ENCODE results near the gene ACACA.
"Not testable (repeated sequence)": the region's sequence is repeated elsewhere in the genome, so short reads cannot be mapped to it uniquely, and the experiment has no call there.

Gene ACACA

DNA sequence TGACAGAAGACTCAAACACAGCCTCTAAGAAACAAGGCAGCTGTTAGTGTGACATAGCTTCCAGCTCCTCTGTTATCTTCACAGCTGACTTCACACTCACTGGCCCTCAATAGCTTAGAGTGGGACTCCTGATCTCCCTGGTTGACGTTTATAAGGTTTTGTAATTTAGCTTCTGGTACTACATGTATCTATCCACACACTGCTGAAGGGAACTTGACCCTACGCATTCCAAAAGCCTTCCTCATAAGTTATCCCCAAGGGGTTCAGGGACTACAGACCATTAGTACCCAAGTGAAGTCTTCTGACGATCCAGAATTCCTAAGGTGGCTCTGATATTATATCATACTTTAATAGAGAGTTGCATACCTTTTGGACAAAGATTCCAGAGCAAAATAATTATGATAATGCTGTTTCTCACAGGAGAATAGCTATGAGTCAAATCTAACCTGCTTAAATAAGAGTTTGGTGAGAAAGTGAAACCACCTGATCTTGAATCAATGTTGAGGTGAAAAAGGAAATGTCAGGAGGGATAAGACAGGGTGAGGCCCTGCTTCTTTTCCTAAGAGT lies 14.5 kb downstream of the ACACA start:
- DNase-seq: no peak

DNA sequence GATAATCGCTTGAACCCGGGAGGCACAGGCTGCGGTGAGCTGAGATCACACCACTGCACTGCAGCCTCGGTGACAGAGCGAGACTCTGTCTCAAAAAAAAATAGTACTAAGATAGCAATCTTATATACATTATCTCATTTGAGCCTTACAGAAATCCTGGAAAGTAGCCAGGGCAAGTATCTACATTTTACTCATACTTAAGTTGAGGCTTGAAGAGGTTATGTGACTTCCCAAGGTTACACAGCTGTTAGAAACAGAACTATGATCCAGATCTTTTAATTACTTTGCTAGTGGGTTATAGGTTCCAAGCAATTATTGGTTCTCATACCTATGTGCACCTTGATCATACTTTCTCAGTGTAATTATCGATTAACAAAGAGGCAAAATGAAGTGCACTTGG lies 15.5 kb downstream of the ACACA start:
- DNase-seq: no peak

DNA sequence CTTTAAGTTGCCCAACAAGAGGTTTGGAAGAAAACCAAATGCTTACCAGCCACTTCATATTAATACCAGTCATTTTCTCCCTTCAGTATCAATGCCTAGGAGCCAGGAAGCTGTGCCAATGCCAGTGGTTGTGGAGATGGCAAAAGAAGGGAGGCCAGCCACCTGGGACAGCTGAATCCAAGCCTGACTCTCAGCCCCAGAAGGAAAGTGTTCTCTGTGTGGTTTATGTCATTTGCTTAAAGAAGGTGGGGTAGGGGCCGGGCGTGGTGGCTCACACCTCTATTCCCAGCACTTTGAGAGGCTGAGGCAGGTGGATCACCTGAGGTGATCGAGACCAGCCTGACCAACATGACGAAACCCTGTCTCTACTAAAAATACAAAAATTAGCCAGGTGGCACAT lies 17.5 kb downstream of the ACACA start:
- DNase-seq: no peak

DNA sequence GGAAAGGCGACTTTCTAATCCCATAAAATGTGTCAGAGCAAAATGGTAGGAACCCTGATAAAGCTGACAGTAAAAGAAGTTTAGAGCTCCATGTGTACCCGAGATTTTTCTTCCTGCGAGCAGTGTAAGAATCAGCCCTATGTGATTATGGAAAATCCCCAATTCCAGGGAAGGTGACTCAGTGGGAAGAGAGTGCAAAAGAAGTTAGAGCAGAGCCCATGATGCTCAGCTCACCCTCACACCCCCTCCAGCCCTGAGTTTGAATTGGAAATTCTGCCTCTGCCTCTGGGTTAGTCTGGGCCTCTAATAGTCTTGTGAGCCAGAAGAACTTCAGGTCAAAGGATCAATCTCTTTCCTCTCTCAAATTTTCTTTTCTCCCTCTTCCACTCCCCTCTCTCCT lies 18.4 kb downstream of the ACACA start:
- no peak for DNase-seq

DNA sequence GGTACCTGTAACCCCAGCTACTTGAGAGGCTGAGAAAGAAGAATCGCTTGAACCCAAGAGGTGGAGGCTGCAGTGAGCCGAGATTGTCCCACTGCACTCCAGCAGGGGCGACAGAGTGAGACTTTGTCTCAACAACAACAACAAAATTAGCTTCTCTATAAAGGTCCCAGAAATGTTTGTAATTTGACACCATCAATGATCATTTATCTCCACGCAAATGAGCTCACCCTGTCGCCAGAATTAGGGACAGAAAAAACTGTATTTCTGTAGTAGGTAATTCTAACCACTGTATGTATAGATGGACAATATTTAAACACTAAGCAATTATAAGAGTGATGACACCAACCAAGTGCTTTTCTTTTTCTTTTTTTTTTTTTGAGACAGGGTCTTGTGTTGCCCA lies 20.2 kb downstream of the ACACA start:
- no peak for DNase-seq

DNA sequence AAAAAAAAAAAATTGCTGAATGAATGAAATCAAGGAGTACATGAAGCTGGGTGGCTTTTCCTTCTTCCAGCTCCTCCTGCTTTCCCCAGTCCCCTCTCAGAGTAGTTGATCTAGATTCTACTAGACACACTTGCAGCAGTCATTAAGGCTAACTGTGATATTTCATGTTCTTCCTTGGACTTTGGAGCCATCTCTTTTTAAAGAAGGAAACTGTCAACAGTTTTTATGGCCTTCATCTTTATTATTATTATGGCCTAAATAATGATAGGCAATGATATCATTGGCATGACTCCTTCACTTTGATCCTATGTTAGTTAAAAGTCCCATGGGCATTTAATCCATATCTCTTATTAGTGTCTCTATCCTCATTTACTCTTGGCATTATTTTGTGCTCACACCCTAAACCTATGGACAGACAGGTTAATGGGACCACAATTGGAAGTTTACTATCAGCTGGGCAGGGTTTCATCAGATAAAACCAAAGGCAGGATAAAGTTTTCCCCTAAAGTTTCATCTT lies 21.1 kb downstream of the ACACA start:
- DNase-seq: no peak

DNA sequence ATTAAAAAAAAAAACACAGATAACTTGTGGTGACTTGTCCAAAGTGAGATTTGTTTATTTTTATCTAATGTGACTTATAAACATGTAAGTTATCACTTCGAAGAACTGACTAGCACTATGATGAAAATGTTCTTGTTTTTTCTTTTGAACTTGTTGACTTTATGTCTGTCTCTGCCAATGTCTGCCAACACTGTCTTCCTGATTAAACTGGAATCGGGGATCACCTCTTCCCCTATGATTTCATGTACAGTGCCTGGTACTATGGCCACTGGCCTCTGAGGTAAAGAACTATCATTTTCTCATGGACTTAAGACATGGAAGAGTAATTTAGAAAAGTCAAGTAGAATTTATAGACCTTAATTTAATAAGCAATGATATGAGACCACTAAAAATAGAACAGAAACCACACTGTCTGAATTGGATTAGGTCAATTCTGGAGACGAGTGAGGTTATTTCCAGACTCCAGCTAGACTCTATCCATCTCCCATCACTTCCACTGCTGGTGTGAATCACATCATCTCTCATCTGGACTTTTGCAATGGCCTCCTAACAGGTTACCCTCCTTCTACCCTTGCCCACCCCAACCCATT lies 22.0 kb downstream of the ACACA start:
- DNase-seq: no peak

DNA sequence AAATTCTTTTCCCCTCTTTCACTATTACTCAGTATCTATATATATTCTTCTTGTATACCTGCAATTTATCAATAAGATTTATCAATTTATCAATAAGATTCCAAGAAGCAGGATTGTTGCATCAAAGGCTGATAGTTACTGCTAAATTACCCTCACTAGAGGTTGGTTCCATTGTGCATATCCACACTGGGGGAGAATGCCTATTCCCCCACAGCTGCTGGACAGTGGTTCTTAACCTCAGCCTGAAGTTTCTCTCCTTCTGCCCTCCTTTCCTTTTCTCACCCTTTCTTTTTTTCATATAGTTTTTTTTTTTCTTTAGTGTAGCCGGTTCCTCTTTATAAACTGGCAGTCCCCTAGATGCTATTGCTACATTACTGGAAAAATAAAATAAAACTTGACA lies 24.6 kb downstream of the ACACA start:
- no peak for DNase-seq

DNA sequence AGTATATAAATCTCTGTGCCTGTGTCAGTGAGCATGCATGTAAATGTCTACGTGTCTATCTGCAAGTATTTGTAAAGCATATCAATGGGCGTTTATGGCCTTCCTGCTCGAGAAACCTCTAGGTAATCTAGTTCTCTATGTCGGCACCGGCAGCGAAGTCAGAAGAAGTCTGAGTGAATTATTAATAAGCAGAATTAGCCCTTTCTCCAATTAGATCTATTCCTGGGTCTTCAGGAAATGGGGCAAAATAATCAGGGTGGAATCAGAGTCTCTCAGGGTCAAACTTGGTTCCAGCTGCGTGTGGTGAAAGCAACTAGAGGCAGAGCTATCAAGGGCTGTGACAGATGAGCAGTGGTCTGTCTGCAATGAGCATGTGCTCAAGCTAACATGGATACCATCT lies 30.9 kb downstream of the ACACA start, which contains the start of gene C17orf78:
C17orf78 (plus strand) TSS at position 280 of the 400 bp plus-strand sequence; CDS start at position 388, 108 bp downstream.
- no peak for DNase-seq

DNA sequence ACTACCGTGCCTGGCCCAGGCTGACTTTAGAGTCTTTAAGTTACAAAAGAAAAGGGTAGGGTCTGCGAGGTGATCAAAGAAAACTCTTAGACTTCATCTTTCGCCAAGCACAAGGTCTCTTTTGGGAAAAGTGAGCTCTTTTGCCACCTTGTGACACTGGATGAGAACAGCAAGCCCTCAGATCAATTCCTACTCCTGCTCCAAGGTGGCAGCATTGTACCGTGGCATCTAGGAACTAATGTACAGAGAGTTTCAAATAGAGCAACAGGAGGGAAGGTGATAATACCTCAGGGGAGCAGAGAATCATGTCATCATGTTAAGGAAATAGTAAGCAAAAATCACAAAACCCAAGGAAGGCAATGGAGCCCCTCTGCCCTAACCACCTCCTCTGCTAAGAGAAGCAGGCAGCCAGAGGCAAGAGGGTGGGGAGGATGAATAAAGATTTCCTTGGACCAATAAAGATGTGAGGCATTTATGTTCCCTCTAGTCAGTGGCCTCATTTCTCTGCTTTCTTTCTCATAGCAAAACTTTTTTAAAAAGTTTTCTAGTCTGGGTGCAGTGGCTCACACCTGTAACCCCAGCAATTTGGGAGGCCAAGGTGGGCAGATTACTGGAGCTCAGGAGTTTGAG lies 33.0 kb downstream of the ACACA start:
- peak; percentile 73 for DNase-seq

DNA sequence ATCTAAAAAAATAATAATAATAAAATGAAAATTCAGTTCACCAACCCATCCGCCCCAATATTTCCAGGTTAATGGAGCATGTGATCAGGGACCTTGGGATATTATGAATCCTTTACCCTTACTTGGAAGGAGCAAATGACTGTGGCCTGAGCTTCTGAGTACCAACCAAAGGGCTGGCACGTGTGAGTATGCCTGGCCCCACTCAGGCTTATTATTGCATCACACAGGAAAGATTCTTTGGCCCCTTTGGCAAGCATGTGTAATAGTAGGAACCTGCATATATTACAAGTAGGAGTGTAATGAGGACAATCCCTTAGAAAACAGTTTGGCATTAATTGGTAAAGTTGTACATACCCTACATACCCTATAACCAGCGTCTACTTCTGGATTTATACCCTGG lies 38.1 kb downstream of the ACACA start:
- peak; percentile 16 for DNase-seq

DNA sequence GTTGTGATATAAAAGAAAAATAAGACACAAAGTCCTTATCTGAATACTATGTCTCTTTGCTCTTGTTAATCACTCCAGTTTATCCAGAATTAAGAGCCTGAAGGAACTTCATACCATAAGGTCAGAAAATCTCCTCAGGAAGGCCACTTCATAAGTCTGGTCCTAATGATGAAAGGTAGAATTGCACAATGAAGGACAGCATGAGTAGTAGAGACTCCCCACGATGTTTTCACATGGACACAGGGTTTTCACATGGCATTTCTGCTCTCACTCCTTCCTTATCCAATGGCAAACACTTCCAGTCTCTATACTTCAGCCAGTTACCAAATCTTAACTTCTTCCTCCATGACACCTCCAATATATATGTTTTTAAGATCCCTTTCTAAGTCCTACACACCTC lies 41.0 kb downstream of the ACACA start:
- DNase-seq: peak; percentile 10

DNA sequence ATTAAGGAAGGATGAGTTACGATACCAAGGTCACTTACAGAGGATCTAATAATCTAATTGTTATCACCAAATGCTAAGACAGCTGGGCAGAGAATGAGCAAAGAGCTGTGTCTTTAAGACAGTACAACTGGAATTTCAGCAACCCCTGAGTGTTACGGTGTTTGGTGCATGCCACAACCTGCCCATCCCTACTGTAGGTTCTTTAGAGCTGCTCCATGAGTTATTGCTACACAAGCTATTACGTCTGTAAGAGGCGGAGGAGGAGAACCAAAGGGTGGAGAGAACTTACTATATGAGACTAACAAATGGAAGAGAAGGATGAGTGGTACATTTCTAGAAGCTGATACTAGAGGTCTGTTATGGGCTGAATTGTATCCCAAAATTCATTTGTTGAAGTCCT lies 45.1 kb downstream of the ACACA start:
- no peak for DNase-seq

DNA sequence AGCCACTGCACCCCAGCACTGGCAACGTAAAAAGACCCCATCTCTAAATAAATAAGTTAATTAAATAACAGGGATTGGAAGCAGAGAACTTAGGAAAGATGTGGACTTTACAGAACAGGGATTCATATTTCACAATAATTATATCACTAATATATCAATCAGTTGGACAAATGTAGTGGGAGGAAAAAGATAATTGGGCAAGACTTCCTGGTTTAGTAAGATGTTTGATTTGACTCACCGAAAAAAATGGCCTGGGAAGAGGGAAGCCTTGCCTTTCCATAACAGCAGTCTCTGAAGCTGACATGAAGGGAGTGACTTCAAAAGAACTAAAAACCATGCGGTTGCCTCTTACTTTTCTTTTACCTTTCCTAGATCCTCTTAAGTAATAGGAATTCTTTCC lies 46.0 kb downstream of the ACACA start:
- DNase-seq: peak; percentile 54

DNA sequence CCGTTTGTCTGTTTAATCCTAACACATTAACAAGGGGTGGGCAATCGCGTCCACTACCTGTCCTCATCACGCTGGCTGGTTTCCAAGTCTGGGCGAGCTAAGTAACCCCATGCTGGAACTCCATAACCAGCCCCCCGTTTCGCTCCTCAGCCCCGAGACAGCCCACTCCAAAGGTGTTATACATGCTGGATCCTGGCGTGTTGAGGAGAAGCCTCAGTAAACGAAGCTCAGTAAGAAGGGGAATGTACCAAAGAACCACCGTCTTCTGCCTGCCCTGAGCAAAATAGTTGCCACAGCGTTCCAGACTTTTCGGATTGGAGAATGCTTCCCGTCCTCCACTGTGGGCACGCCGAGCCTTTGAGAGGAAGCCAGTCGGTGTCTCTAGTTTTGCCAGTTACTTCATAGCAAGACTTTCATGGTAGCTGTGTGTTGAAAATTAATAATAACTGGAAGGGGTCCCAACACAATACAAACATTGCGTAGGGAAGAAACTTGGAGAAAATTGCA lies 46.9 kb downstream of the ACACA start:
- peak; percentile 22 for DNase-seq

DNA sequence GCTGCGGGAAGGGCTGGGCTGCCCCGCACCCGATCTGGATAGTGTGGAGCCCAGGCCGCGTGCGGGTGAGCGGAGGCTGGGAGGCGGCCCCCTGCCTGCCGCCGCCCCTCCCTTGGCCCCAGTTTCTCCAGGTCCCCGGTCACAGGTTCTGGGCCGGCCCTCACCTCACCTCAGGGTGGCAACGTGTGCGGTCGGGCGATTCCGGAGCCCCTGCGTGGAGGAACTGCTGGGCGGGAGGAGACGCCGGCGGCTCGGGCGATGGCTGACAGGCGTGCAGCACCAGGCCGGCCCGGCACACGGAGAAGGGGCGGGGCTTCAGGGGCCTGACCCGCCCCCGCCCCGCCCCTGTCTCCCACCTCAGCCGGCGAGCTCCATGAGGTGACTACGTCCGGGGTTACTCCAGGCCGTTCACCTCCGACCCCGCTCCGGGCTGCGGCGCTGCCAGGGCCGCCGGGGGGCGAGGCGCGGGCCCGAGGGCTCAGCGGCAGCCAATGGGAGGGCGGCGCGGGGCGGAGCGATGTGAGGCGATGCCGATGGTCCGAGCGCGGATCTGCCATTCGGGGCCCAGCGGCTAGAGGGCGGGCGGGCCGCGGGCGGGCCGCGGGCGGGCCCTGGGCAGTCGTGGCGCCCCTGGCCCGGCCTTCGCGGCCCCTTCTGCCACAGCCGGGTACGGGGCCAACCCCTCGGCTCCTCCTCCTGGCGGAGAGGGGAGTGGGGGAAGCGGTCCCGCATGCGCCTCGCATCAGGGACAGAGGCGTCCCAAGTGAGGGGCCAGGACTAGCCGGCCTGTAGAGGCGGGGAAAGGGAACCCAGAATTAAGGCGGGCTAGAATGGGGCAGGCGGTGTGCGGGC lies 47.6 kb downstream of the ACACA start:
- DNase-seq: peak; percentile 93

DNA sequence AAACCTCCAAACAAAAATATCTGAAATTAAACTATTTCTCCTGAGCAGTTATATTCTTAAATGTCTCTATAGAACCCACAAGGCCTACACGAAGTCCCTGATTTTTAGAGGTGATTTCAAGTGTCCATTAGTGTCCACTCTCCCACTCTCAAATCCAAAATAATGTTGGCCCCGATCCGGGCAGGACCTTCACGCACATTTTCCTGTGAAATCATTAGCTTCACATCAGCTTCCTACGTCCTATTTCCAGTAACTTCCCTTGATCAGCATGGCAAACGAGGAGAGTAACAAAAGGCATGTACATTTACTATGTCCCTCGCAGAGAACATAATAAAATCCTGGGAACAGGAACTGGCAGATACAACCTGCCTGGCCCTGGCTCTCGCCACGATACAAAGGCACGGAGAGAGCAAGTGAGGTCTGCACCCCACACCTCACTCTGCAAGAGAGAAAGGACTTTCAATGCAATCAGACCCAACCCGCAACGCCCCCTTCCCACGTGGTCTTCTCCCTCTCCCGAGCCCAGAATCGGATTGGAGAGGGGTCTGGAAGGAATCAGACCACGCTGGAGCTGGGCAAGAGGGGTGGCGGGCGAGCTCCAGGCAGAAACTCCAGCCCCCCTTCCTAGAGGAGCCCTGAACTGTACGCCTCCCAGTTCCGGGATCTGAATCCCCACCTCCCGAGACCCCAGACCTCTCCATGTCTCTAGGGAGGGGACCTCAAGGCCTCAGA lies 48.4 kb downstream of the ACACA start:
- peak; percentile 39 for DNase-seq

DNA sequence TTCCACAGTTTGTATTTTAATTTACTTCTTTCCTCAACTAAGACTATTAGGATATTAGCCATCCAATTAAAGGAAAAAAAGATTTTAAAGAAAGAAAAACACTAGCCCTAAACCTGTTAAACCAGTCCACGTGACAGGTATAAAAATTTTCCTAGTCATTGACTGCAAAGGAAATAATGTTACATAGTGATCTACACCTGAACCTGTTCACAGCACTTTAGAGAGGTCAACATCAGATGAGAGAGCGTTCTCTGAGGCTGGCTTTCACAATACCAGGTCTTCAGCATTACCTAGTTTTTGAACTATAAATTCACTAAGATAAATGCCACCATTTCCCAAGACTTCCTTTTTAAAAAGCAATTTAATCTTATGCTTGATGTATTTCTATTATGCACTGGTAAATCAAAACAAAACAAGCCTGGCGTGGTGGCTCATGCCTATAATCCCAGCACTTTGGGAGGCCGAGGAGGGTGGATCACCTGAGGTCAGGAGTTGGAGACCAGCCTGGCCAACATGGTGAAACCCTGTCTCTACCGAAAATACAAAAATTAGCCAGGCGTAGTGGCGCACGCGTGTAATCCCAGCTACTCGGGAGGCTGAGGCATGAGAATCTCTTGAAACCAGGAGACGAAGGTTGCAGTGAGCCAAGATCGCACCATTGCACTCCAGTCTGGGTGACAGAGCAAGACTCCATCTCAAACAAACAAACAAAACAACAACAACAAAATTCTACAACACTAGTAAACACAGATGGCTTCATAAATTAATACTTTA lies 49.7 kb downstream of the ACACA start:
- not testable (repeated sequence) for DNase-seq

DNA sequence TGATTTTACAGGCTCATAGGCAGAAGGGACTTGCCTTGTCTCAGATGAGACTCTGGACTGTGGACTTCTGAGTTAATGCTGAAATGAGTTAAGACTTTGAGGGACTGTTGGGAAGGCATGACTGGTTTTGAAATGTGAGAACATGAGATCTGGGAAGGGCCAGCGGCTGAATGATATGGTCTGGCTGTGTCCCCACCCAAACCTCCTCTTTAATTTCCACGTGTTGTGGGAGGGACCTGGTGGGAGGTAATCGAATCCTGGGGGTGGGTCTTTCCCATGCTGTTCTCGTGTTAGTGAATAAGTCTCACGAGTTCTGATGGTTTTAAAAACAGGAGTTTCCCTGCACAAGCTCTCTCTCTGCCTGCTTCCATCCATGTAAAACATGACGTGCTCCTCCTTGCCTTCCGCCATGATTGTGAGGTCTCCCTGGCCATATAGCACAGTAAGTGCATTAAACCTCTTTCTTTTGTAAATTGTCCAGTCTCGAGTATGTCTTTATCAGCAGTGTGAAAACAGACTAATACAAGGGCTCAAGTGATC lies 59.7 kb downstream of the ACACA start:
- not testable (repeated sequence) for DNase-seq

DNA sequence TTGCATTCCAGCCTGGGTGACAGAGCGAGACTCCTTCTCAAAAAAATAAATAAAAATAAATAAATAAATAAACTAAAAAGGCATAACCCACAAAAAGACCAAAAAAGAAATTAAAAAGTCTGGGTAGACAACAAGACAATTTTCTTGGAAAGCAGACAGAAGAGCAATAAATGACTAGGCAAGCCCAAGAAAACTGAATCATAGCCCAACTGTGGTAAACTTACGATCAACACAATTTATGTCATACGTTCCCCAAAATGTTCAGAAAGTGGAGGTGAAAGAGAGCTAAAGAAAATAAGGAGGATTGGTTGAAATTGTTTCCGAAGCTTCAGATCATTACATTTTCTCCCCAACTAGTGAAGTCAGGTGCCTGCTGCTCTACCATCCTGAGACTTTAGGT lies 62.1 kb downstream of the ACACA start:
- no peak for DNase-seq

DNA sequence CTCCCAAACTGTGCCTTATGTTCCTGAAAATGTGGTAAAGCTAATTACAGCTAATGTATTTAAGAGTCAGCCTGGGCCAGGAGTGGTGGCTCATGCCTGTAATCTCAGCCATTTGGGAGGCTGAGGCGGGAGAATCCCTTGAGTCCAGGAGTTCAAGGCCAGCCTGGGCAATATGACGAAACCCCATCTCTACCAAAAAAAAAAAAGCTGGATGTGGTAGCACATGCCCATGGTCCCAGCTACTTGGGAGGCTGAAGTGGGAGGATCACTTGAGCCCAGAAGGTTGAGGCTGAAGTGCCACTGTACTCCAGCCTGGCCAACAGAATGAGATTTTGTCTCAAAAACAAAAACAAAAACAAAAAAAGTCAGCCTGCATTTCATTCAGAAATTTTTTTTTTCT lies 64.0 kb downstream of the ACACA start:
- no peak for DNase-seq

Measured in inflammatory macrophage treated with lipopolysaccharide for 4 hours (primary cell).